Cardiac muscle cell (in vitro differentiated cells and primary cell): ENCODE data around the gene FOXF2. TPM values are rescaled to one million over a fixed set of nuclear protein-coding genes. Genes with fewer than 3 reads are reported as not detected.

Experiments used
- DNase-seq, 2 donors: peaks; one replicate each; pipeline versions ENCODE4 v3.0.0 to v3.0.0-alpha.2; 2010 to 2017; ENCODE audit warnings: low read depth in 1 of 2, low spot score in 1 of 2
- H3K27ac ChIP-seq: fragments of 200-600 bp; sonication (generic); 2 replicates; pipeline ENCODE4 v1.5.1; 2016
- H3K27me3 ChIP-seq: fragments of 200-600 bp; sonication (generic); 2 replicates; pipeline ENCODE4 v1.6.0; 2016; ENCODE audit warnings: control low read depth
- H3K36me3 ChIP-seq: fragments of 200-600 bp; sonication (generic); 2 replicates; pipeline ENCODE4 v1.5.1; 2016; ENCODE audit warnings: control low read depth
- H3K4me1 ChIP-seq: fragments of 200-600 bp; sonication (generic); 2 replicates; pipeline ENCODE4 v1.8.1; 2017; ENCODE audit warnings: low read depth, mild to moderate bottlenecking, mixed run types
- H3K4me3 ChIP-seq: fragments of 200-600 bp; sonication (generic); 2 replicates; pipeline ENCODE4 v1.5.1; 2016; ENCODE audit warnings: mild to moderate bottlenecking
- H3K9me3 ChIP-seq: fragments of 200-600 bp; sonication (generic); 2 replicates; pipeline ENCODE4 v1.5.1; 2017; ENCODE audit warnings: low read depth, mild to moderate bottlenecking, control low read depth
- CTCF ChIP-seq: IDR thresholded peaks from 2 replicates; pipeline ENCODE4 v1.5.1; 2012; ENCODE audit warnings: low read depth, mild to moderate bottlenecking, low read length
- polyA plus RNA-seq: library from polyadenylated mRNA; unstranded; fragments of >200 nt; fragmentation: Nextera tagmentation; extraction: Ambion mirVana; gene quantifications from 2 replicates; pipeline ENCODE4 v1.2.1, GENCODE V29; 2016
- total RNA-seq: library from RNA; depleted of rRNA; stranded (reverse); fragments of >200 nt; gene quantifications from 2 replicates; pipeline ENCODE4 v1.2.3, GENCODE V29; 2016

FOXF2 gene
- total and polyA plus RNA-seq, 2 experiments from 2014 or later, result 0.09 to 0.16 TPM

GRCh38 chr6:1390946-1391799, 1.8 kb downstream of the FOXF2 start:
- H3K4me3 ChIP-seq, result no peak overlapping the region
- H3K4me1 ChIP-seq, result peaks cover 4% of the 10 kb centered on the region
- H3K27me3 ChIP-seq, result peaks cover 100% of the 10 kb centered on the region
- H3K9me3 ChIP-seq, result no peaks in the 10 kb centered on the region
- peak in 1 of 2 donors; percentile 27 for DNase-seq
- no peaks in the 10 kb centered on the region for H3K36me3 ChIP-seq
- no peak for TF ChIP-seq CTCF
- H3K27ac ChIP-seq, result no peak overlapping the region

DNA sequence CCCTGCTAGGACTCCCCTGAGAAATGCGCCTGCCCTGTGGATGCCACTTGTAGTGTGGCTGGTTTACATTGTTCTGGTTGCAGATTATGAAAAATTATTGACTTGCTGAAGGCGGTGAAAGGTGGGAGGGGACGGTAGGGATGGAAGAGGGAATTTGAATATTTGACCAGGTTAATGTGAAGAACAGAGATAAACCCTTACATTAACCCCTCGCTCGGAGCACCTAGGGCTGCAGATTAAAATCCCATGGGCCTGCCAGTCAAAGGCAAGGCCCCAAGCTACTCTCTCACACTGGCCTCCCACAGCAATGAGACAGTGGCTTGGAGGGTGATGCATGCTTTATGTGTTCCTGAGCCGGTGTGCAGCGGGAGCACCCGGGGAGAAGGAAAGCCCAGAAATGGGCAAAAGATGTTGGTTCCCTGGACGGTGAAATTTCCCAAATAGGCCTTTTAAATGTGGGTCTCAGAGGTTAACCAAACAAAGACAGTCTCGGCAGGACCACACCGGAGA, 2.5 kb downstream of the FOXF2 start:
- Histone ChIP-seq H3K27me3 (peaks cover 100% of the 10 kb centered on the region), H3K9me3 (no peaks in the 10 kb centered on the region), H3K27ac (no peak overlapping the region), H3K4me1 (peaks cover 4% of the 10 kb centered on the region), H3K36me3 (no peaks in the 10 kb centered on the region), H3K4me3 (no peak overlapping the region)
- no peak for TF ChIP-seq CTCF
- DNase-seq, result no peak

GRCh38 chr6:1392813-1393640, 3.7 kb downstream of the FOXF2 start:
- Histone ChIP-seq H3K36me3 (no peaks in the 10 kb centered on the region), H3K9me3 (no peaks in the 10 kb centered on the region), H3K4me3 (peak overlapping the region; percentile 9), H3K27ac (no peak overlapping the region), H3K4me1 (peaks cover 4% of the 10 kb centered on the region), H3K27me3 (peaks cover 100% of the 10 kb centered on the region)
- no peak for DNase-seq
- no peak for TF ChIP-seq CTCF

- peaks cover 100% of the 10 kb centered on the region for H3K27me3 ChIP-seq
- no peaks in the 10 kb centered on the region for H3K9me3 ChIP-seq
- H3K4me1 ChIP-seq, result peaks cover 4% of the 10 kb centered on the region
- H3K4me3 ChIP-seq, result peak overlapping the region; percentile 9
- H3K36me3 ChIP-seq, result no peaks in the 10 kb centered on the region
- no peak overlapping the region for H3K27ac ChIP-seq
- no peak for DNase-seq
- TF ChIP-seq CTCF, result no peak
Measured at GRCh38 chr6:1393641-1394283, 4.4 kb downstream of the FOXF2 start.
